Spleen (tissue), 11 donors: ENCODE measurements around the gene TEAD1. TPM values are rescaled to one million over a fixed set of nuclear protein-coding genes. Genes with fewer than 3 reads are reported as not detected.
A peak's percentile ranks its signal among the peaks of the same experiment; 100 is the strongest.

Source experiments
- DNase-seq: peaks from one replicate; pipeline ENCODE4 v3.0.0-alpha.2; 2020
- H3K27ac ChIP-seq, 8 donors: fragments of 200-600 bp; sonication (generic) in 7 of 8; 1 replicate in 4 of 8; 2 replicates in 4 of 8; pipeline versions ENCODE4 v1.5.0 to v1.8.0; 2016 to 2021; ENCODE audit warnings: inconsistent platforms in 4 of 8, mild to moderate bottlenecking in 4 of 8, moderate library complexity in 1 of 8
- H3K27me3 ChIP-seq, 7 donors: fragments of 200-600 bp; sonication (generic) in 6 of 7; replicated peaks in 1 of 7; 1 replicate in 4 of 7; 2 replicates in 3 of 7; pipeline versions ENCODE4 v1.5.0 to v1.8.0; 2016 to 2021; ENCODE audit warnings: inconsistent platforms in 3 of 7, mild to moderate bottlenecking in 1 of 7
- H3K36me3 ChIP-seq, 6 donors: fragments of 200-600 bp; sonication (generic) in 5 of 6; 1 replicate in 4 of 6; 2 replicates in 2 of 6; pipeline versions ENCODE4 v1.5.0 to v1.8.0; 2016 to 2021; ENCODE audit warnings: inconsistent platforms in 2 of 6
- H3K4me1 ChIP-seq, 6 donors: fragments of 200-600 bp; sonication (generic) in 5 of 6; 1 replicate in 3 of 6; 2 replicates in 3 of 6; pipeline versions ENCODE4 v1.5.0 to v1.8.0; 2016 to 2021; ENCODE audit warnings: inconsistent platforms in 3 of 6
- H3K4me3 ChIP-seq, 8 donors: fragments of 200-600 bp; sonication (generic) in 7 of 8; 1 replicate in 4 of 8; 2 replicates in 4 of 8; pipeline versions ENCODE4 v1.5.0 to v1.8.0; 2016 to 2021; ENCODE audit warnings: inconsistent platforms in 4 of 8, mild to moderate bottlenecking in 4 of 8, moderate library complexity in 2 of 8
- H3K9me3 ChIP-seq, 8 donors: fragments of 200-600 bp; sonication (generic) in 7 of 8; 1 replicate in 4 of 8; 2 replicates in 4 of 8; pipeline versions ENCODE4 v1.5.0 to v1.8.0; 2016 to 2021; ENCODE audit warnings: inconsistent platforms in 4 of 8
- CTCF ChIP-seq, 11 experiments: fragments of 200-600 bp in 7 of 11; fragments of 450-650 bp in 4 of 11; sonication (generic) in 4 of 11; IDR thresholded peaks in 8 of 11; conservative IDR thresholded peaks in 3 of 11; 1 replicate in 7 of 11; 2 replicates in 4 of 11; pipeline versions ENCODE4 v1.4.0 to v1.8.0; 2016 to 2021; ENCODE audit warnings: antibody characterized with exemption in 11 of 11, inconsistent platforms in 4 of 11, mild to moderate bottlenecking in 1 of 11
- POLR2A ChIP-seq, 3 donors: fragments of 450-650 bp; IDR thresholded peaks; one replicate each; pipeline ENCODE4 v1.5.1; 2017; ENCODE audit warnings: antibody characterized with exemption in 3 of 3, mild to moderate bottlenecking in 1 of 3
- POLR2AphosphoS5 ChIP-seq, 3 donors: sonication (generic); formaldehyde crosslinking; IDR thresholded peaks; one replicate each; pipeline ENCODE4 v1.5.1; 2017; ENCODE audit warnings: antibody characterized with exemption in 3 of 3
- WGBS, 5 donors: extraction: QIAGEN DNeasy Blood & Tissue Kit in 3 of 5; methylation state at CpG; one replicate each; pipeline versions ENCODE4 v1.1.5 to v1.1.7; 2013 to 2018; 5-methylcytosine and 5-hydroxymethylcytosine counted together
- intact Hi-C: fragments of 100-400 bp; cut with DNase I; formaldehyde crosslinking; loops from one replicate; pipeline ENCODE4 v1.15.0; 2023; ENCODE audit warnings: low total_unique reads
- polyA plus RNA-seq, 3 donors: library from polyadenylated mRNA; stranded (reverse); fragments of 200-250 nt; gene quantifications; one replicate each; pipeline ENCODE4 v1.2.1, GENCODE V29; 2013
- total RNA-seq, 7 donors: library from RNA; depleted of rRNA in 3 of 7; stranded (reverse); fragments of >200 nt in 3 of 7; fragmentation: NEBNext Ultra II Directional in 4 of 7; extraction: Animal tissue kit (Norgen Biotek cat#: 25700) in 4 of 7; gene quantifications; one replicate each; pipeline versions ENCODE4 v1.1.0 to v1.2.1, GENCODE V29; 2016 to 2021
- donor health status: healthy with polysubstance abuse.
- donor health status: DM: no; HTN: no; CAD: no; lungs with moderate emphysema.
- donor health status: DM: no; HTN: no; CAD: no.
- donor health status: Bipolar disorder and iron deficiency.
- donor health status: healthy.
- donor health status: DM: no; HTN: no; CAD: no.
- donor health status: DM: yes; HTN: yes; CAD: no.

TEAD1 gene
- total and polyA plus RNA-seq, 10 donors: 0.93 to 46.0 (median 18.6) TPM

- intact Hi-C loops: loop anchor here (10.0 kb wide), 2 partner anchors 222 to 382 kb away; no protein-coding TSS in a partner anchor
- H3K36me3 ChIP-seq: no peaks in the 10 kb centered on the region
- no peak overlapping the region for H3K4me3 ChIP-seq
- H3K4me1 ChIP-seq: peaks cover 0 to 5% (median 0%) of the 10 kb centered on the region in 6 donors
- DNase-seq: no peak
- no peak overlapping the region for H3K27ac ChIP-seq
- peaks cover 0 to 23% (median 0%) of the 10 kb centered on the region in 7 donors for H3K27me3 ChIP-seq
- TF ChIP-seq CTCF (IDR thresholded peaks at IDR 0.05 in 8 of 11, conservative IDR thresholded peaks at IDR 0.05 in 3 of 11): no peak
- no peak for TF ChIP-seq POLR2AphosphoS5 (IDR thresholded peaks at IDR 0.05)
- no peak for TF ChIP-seq POLR2A (IDR thresholded peaks at IDR 0.05)
- WGBS, 5 donors: 66 to 91% (median 86%) methylated on average over 10 of the region's 10 CpGs
- no peaks in the 10 kb centered on the region for H3K9me3 ChIP-seq
Measured at GRCh38 chr11:12962306-12962705, 288.1 kb downstream of the TEAD1 start.

GRCh38 chr11:12963051-12963450 lies 288.8 kb downstream of the TEAD1 start:
- H3K4me3 ChIP-seq: no peak overlapping the region
- intact Hi-C loops: loop anchor here (10.0 kb wide), 2 partner anchors 222 to 382 kb away; no protein-coding TSS in a partner anchor
- peaks cover 0 to 23% (median 0%) of the 10 kb centered on the region in 7 donors for H3K27me3 ChIP-seq
- H3K9me3 ChIP-seq: no peaks in the 10 kb centered on the region
- WGBS, 5 donors: 85 to 93% (median 89%) methylated on average over 5 of the region's 5 CpGs
- H3K27ac ChIP-seq: no peak overlapping the region
- DNase-seq: no peak
- H3K4me1 ChIP-seq: peaks cover 0 to 5% (median 0%) of the 10 kb centered on the region in 6 donors
- TF ChIP-seq POLR2A (IDR thresholded peaks at IDR 0.05) (no peak), CTCF (IDR thresholded peaks at IDR 0.05 in 8 of 11, conservative IDR thresholded peaks at IDR 0.05 in 3 of 11) (no peak), POLR2AphosphoS5 (IDR thresholded peaks at IDR 0.05) (no peak)
- H3K36me3 ChIP-seq: no peaks in the 10 kb centered on the region

GRCh38 chr11:12963792-12964536 lies 289.7 kb downstream of the TEAD1 start:
- Histone ChIP-seq H3K4me1 (peaks cover 0 to 5% (median 0%) of the 10 kb centered on the region in 6 donors), H3K36me3 (no peaks in the 10 kb centered on the region), H3K9me3 (no peaks in the 10 kb centered on the region), H3K27me3 (peaks cover 0 to 28% (median 0%) of the 10 kb centered on the region in 7 donors), H3K27ac (no peak overlapping the region), H3K4me3 (no peak overlapping the region)
- WGBS, 5 donors: 17 to 28% (median 21%) methylated on average over 13 of the region's 13 CpGs
- DNase-seq: no peak
- intact Hi-C loops: loop anchor here (10.0 kb wide), 2 partner anchors 221 to 381 kb away; no protein-coding TSS in a partner anchor
- TF ChIP-seq CTCF (IDR thresholded peaks at IDR 0.05 in 8 of 11, conservative IDR thresholded peaks at IDR 0.05 in 3 of 11) (peak in 10 of 11 experiments; percentile 54 to 86 (median 76)), POLR2AphosphoS5 (IDR thresholded peaks at IDR 0.05) (no peak), POLR2A (IDR thresholded peaks at IDR 0.05) (no peak)

GRCh38 chr11:12964650-12965049 lies 290.4 kb downstream of the TEAD1 start:
- Histone ChIP-seq H3K4me3 (no peak overlapping the region), H3K27ac (no peak overlapping the region), H3K27me3 (peaks cover 0 to 28% (median 0%) of the 10 kb centered on the region in 7 donors), H3K4me1 (peaks cover 0 to 5% (median 0%) of the 10 kb centered on the region in 6 donors), H3K36me3 (no peaks in the 10 kb centered on the region), H3K9me3 (no peaks in the 10 kb centered on the region)
- no peak for DNase-seq
- 85 to 93% (median 89%) methylated on average over 7 of the region's 7 CpGs for WGBS, 5 donors
- TF ChIP-seq POLR2AphosphoS5 (IDR thresholded peaks at IDR 0.05) (no peak), CTCF (IDR thresholded peaks at IDR 0.05 in 8 of 11, conservative IDR thresholded peaks at IDR 0.05 in 3 of 11) (no peak), POLR2A (IDR thresholded peaks at IDR 0.05) (no peak)
- intact Hi-C loops: loop anchor here (10.0 kb wide), 2 partner anchors 220 to 380 kb away; no protein-coding TSS in a partner anchor
